Mucosa of stomach (tissue), 1 donor: ENCODE measurements around the gene ZBTB45.
A peak's percentile ranks its signal among the peaks of the same experiment; 100 is the strongest.

Source experiments
- H3K27me3 ChIP-seq: one replicate; pipeline ENCODE4 v1.7.0; 2013; ENCODE audit warnings: mild to moderate bottlenecking, low read length; ENCODE audit not compliant: control insufficient read depth, insufficient read depth
- H3K36me3 ChIP-seq: one replicate; pipeline ENCODE4 v1.7.0; 2013; ENCODE audit warnings: low read length; ENCODE audit not compliant: control insufficient read depth, insufficient read depth
- H3K4me1 ChIP-seq: one replicate; pipeline ENCODE4 v1.7.0; 2013; ENCODE audit warnings: mild to moderate bottlenecking, low read length; ENCODE audit not compliant: control insufficient read depth, insufficient read depth
- H3K4me3 ChIP-seq: one replicate; pipeline ENCODE4 v1.7.0; 2013; ENCODE audit warnings: low read length
- H3K9ac ChIP-seq: one replicate; pipeline ENCODE4 v1.7.0; 2013; ENCODE audit warnings: mild to moderate bottlenecking, low read length, moderate library complexity
- H3K9me3 ChIP-seq: one replicate; pipeline ENCODE4 v1.7.0; 2013; ENCODE audit warnings: mild to moderate bottlenecking, low read length, moderate library complexity; ENCODE audit not compliant: control insufficient read depth
- donor health status: Pancreatic carcinoma.

ZBTB45 gene

GRCh38 chr19:58551577-58552471 is 32.2 kb upstream of the ZBTB45 start:
- peaks cover 43% of the 10 kb centered on the region for H3K36me3 ChIP-seq
- H3K4me3 ChIP-seq = no peak overlapping the region
- H3K4me1 ChIP-seq = peaks cover 22% of the 10 kb centered on the region
- no peaks in the 10 kb centered on the region for H3K27me3 ChIP-seq
- no peak overlapping the region for H3K9ac ChIP-seq
- H3K9me3 ChIP-seq = no peaks in the 10 kb centered on the region

- Histone ChIP-seq H3K36me3 (peaks cover 49% of the 10 kb centered on the region), H3K9me3 (no peaks in the 10 kb centered on the region), H3K27me3 (no peaks in the 10 kb centered on the region), H3K4me1 (peaks cover 27% of the 10 kb centered on the region), H3K4me3 (no peak overlapping the region), H3K9ac (no peak overlapping the region)
Measured at GRCh38 chr19:58551123-58551497, 31.5 kb upstream of the ZBTB45 start.

- Histone ChIP-seq H3K27me3 (no peaks in the 10 kb centered on the region), H3K36me3 (peaks cover 49% of the 10 kb centered on the region), H3K9ac (no peak overlapping the region), H3K9me3 (no peaks in the 10 kb centered on the region), H3K4me3 (no peak overlapping the region), H3K4me1 (peaks cover 32% of the 10 kb centered on the region)
Measured at GRCh38 chr19:58550362-58551122, 30.9 kb upstream of the ZBTB45 start.

- Histone ChIP-seq H3K9me3 (no peaks in the 10 kb centered on the region), H3K4me3 (no peak overlapping the region), H3K9ac (no peak overlapping the region), H3K36me3 (peaks cover 49% of the 10 kb centered on the region), H3K4me1 (peaks cover 29% of the 10 kb centered on the region), H3K27me3 (no peaks in the 10 kb centered on the region)
Measured at GRCh38 chr19:58549664-58550361, 30.2 kb upstream of the ZBTB45 start.

- Histone ChIP-seq H3K9me3 (no peaks in the 10 kb centered on the region), H3K4me1 (peaks cover 25% of the 10 kb centered on the region), H3K27me3 (no peaks in the 10 kb centered on the region), H3K4me3 (no peak overlapping the region), H3K36me3 (peaks cover 49% of the 10 kb centered on the region), H3K9ac (no peak overlapping the region)
Measured at GRCh38 chr19:58548859-58549663, 29.5 kb upstream of the ZBTB45 start.

- H3K9me3 ChIP-seq = no peaks in the 10 kb centered on the region
- no peak overlapping the region for H3K4me3 ChIP-seq
- H3K4me1 ChIP-seq = peaks cover 20% of the 10 kb centered on the region
- H3K9ac ChIP-seq = no peak overlapping the region
- no peaks in the 10 kb centered on the region for H3K27me3 ChIP-seq
- peaks cover 49% of the 10 kb centered on the region for H3K36me3 ChIP-seq
Measured at GRCh38 chr19:58547323-58548312, 28.0 kb upstream of the ZBTB45 start.

- H3K9me3 ChIP-seq = no peaks in the 10 kb centered on the region
- H3K4me1 ChIP-seq = peaks cover 20% of the 10 kb centered on the region
- peaks cover 42% of the 10 kb centered on the region for H3K36me3 ChIP-seq
- peak overlapping the region; percentile 78 for H3K4me3 ChIP-seq
- H3K27me3 ChIP-seq = no peaks in the 10 kb centered on the region
- peak overlapping the region; percentile 80 for H3K9ac ChIP-seq
Measured at GRCh38 chr19:58546019-58546530, 26.5 kb upstream of the ZBTB45 start.

- Histone ChIP-seq H3K4me3 (peak overlapping the region; percentile 78), H3K9ac (peak overlapping the region; percentile 80), H3K27me3 (no peaks in the 10 kb centered on the region), H3K9me3 (no peaks in the 10 kb centered on the region), H3K36me3 (peaks cover 38% of the 10 kb centered on the region), H3K4me1 (peaks cover 20% of the 10 kb centered on the region)
Measured at GRCh38 chr19:58545286-58546018, 25.8 kb upstream of the ZBTB45 start.

- Histone ChIP-seq H3K4me1 (peaks cover 20% of the 10 kb centered on the region), H3K9ac (peak overlapping the region; percentile 91), H3K27me3 (peaks cover 1% of the 10 kb centered on the region), H3K4me3 (peak overlapping the region; percentile 78), H3K9me3 (no peaks in the 10 kb centered on the region), H3K36me3 (peaks cover 31% of the 10 kb centered on the region)
Measured at GRCh38 chr19:58544591-58545285, 25.1 kb upstream of the ZBTB45 start.
